ENCODE measurements around the gene ZNF200.

- TF ChIP-seq POLR2A (IDR thresholded peaks at IDR 0.05) (no peak), CTCF (IDR thresholded peaks at IDR 0.05) (no peak)
These were observed 18.0 kb upstream of the ZNF200 start for GRCh38 chr16:3252967-3253366.
